ENCODE measurements around the gene PCNX4. TPM values are rescaled to one million over a fixed set of nuclear protein-coding genes. Genes with fewer than 3 reads are reported as not detected.

The PCNX4 gene
- total RNA-seq, 4 donors from 2014 or later, result 42.2 to 60.2 (median 51.9) TPM

DNA sequence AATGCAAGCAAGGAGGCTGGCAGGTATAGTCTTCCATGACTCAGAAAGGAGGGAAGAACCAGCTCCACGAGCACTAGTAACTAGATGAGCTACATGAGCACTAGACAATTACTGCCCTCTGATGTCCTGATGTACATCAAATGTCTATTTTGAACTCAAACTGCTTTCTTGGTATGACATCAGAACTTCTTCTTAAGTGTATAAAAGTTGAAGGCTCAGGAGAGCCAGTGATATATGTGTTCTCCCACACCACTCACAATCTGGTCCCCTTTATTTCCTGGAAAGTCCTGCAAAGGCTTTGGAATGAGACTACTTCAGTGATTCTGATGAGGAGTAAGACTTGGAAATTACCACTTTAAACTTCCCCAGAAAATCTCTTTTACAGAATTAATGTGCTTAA is 92.0 kb downstream of the PCNX4 start:
- no peaks in the 10 kb centered on the region for H3K9me3 ChIP-seq
- TF ChIP-seq CTCF (IDR thresholded peaks at IDR 0.05) (no peak), POLR2A (IDR thresholded peaks at IDR 0.05) (no peak)
- H3K36me3 ChIP-seq, result no peaks in the 10 kb centered on the region
- H3K4me1 ChIP-seq, result no peaks in the 10 kb centered on the region
- peak overlapping the region; percentile 18 to 51 (median 45) for H3K27ac ChIP-seq
- H3K27me3 ChIP-seq, result no peaks in the 10 kb centered on the region
- DNase-seq, result no peak
- H3K4me3 ChIP-seq, result peak overlapping the region; percentile 27 to 53 (median 34)

DNA sequence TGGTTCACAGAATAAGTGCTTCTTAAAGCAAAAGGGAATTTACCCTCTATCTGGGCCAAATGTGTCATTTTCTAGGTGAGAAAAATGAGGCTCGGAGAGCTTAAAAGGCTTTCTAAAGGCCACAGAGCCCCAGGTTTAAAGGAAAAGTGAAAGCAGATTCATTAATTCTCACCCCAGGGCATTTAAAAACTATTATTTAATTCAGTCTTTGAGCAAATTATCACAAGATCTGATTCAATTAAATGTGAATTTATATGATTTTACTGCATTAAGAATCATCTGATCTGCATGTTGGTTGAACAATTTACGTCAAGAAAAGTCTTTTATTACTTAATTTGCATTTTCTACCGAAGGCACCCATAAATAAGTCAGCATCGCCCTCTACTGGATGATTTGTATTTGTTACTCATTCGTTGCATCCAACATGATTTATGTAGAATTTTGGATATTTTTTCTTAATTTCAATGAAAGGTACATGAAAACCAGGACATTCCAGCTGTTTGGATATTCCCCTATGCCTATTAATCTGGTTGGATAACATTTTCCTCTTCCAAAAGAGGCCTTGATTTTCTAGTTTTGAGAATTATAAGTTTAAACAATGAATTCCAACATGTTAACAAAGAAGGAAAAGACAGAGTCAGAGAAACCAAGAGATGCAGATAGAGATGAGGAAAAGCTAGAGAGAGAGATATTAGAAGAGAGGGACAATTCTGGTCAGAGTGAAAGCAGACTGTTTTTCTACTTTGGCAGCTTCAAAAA is 92.6 kb downstream of the PCNX4 start:
- TF ChIP-seq CTCF (IDR thresholded peaks at IDR 0.05) (peak; percentile 53 to 97 (median 88)), POLR2A (IDR thresholded peaks at IDR 0.05) (no peak)
- no peaks in the 10 kb centered on the region for H3K36me3 ChIP-seq
- H3K4me1 ChIP-seq, result no peaks in the 10 kb centered on the region
- no peaks in the 10 kb centered on the region for H3K27me3 ChIP-seq
- H3K27ac ChIP-seq, result peak overlapping the region; percentile 18 to 51 (median 45)
- DNase-seq, result no peak
- H3K4me3 ChIP-seq, result peak overlapping the region; percentile 27 to 53 (median 34)
- H3K9me3 ChIP-seq, result no peaks in the 10 kb centered on the region

GRCh38 chr14:60184905-60185555 is 93.3 kb downstream of the PCNX4 start:
- TF ChIP-seq CTCF (IDR thresholded peaks at IDR 0.05) (no peak), POLR2A (IDR thresholded peaks at IDR 0.05) (no peak)
- H3K4me3 ChIP-seq, result no peak overlapping the region
- no peaks in the 10 kb centered on the region for H3K27me3 ChIP-seq
- H3K4me1 ChIP-seq, result no peaks in the 10 kb centered on the region
- no peaks in the 10 kb centered on the region for H3K36me3 ChIP-seq
- H3K9me3 ChIP-seq, result no peaks in the 10 kb centered on the region
- no peak overlapping the region for H3K27ac ChIP-seq
- no peak for DNase-seq

GRCh38 chr14:60188115-60188514 is 96.4 kb downstream of the PCNX4 start:
- Histone ChIP-seq H3K9me3 (no peaks in the 10 kb centered on the region), H3K27ac (no peak overlapping the region), H3K4me3 (no peak overlapping the region), H3K27me3 (no peaks in the 10 kb centered on the region), H3K36me3 (no peaks in the 10 kb centered on the region), H3K4me1 (no peaks in the 10 kb centered on the region)
- TF ChIP-seq CTCF (IDR thresholded peaks at IDR 0.05) (peak in 3 of 6 experiments; percentile 14 to 31 (median 18)), POLR2A (IDR thresholded peaks at IDR 0.05) (no peak)
- no peak for DNase-seq

DNA sequence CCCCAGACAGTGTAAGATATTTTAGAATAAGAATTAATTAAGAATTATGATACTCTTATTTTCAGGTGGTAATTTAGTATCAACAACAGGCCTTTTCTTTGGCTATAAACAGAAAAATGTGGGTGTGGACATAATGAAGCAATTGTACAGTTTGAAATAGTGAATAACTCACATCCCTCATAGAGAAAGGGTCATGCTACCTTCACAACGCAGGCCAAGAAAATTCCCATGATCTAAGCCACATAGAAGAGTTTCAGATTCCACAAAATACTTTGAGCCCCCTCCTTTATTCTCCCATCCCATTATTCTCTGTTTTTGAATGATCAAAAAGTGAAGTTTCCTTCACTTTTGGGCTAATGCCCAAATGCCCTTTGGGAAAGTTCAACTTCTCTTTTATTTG is 97.0 kb downstream of the PCNX4 start:
- Histone ChIP-seq H3K9me3 (no peaks in the 10 kb centered on the region), H3K27ac (no peak overlapping the region), H3K4me1 (no peaks in the 10 kb centered on the region), H3K36me3 (no peaks in the 10 kb centered on the region), H3K4me3 (no peak overlapping the region), H3K27me3 (no peaks in the 10 kb centered on the region)
- DNase-seq, result no peak
- TF ChIP-seq CTCF (IDR thresholded peaks at IDR 0.05) (no peak), POLR2A (IDR thresholded peaks at IDR 0.05) (no peak)
